GM18867 (cell line): ENCODE data around the gene C16orf95.
"Not testable (repeated sequence)": the region's sequence is repeated elsewhere in the genome, so short reads cannot be mapped to it uniquely, and the experiment has no call there.

Experiments
- ATAC-seq: cut with Tn5 transposase; IDR thresholded peaks from one replicate; pipeline ENCODE4 v1.9.1; 2021; ENCODE audit warnings: mild to moderate bottlenecking, moderate library complexity; ENCODE audit not compliant: unreplicated experiment

The C16orf95 gene

GRCh38 chr16:87347932-87348615 lies 30.9 kb upstream of the C16orf95 start:
- ATAC-seq, result no peak

DNA sequence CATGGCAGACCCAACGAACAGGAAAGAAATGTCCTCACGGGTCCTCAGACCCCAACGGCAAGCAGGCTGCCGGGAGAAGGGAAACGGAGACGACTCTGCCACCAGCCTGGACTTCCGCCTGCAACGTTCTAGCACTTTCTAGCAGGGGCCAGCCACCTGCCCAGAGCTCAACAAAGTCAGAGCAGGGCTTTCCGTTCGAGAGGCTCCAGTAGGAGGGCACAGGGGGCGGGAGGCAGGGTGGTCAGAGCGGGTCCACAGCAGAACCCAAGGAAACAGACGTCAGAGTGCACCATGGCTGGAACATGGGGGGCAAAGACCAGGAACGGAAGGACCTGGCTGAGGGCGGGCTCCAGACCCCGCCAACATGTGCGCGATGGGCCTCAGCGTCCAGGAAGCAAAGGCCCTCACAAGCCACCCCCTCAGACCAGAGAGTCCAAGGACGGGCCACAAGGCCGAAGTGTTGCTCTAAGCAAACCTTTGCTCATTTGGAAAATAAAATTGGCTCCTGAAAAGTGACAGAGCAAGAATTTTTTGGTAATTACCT lies 29.4 kb upstream of the C16orf95 start:
- no peak for ATAC-seq

GRCh38 chr16:87345726-87346424 lies 28.7 kb upstream of the C16orf95 start:
- ATAC-seq, result no peak

- no peak for ATAC-seq
Observed at GRCh38 chr16:87344931-87345631, 27.9 kb upstream of the C16orf95 start.

GRCh38 chr16:87344165-87344930 lies 27.2 kb upstream of the C16orf95 start:
- no peak for ATAC-seq

DNA sequence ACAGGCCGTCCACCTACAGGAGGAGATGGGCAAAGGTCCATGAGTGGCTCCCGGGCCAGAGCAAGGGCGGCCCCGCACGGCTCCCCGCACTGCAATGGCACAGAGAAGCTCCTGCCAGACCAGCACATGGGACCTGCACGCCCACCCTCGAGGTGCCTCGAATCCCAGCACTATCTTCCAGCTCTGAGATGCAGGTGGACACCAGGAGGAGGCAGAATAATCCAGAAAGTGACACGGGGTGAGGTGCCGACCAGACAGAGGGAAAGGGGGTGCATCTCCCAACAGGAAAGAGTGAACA lies 26.5 kb upstream of the C16orf95 start:
- ATAC-seq, result no peak

DNA sequence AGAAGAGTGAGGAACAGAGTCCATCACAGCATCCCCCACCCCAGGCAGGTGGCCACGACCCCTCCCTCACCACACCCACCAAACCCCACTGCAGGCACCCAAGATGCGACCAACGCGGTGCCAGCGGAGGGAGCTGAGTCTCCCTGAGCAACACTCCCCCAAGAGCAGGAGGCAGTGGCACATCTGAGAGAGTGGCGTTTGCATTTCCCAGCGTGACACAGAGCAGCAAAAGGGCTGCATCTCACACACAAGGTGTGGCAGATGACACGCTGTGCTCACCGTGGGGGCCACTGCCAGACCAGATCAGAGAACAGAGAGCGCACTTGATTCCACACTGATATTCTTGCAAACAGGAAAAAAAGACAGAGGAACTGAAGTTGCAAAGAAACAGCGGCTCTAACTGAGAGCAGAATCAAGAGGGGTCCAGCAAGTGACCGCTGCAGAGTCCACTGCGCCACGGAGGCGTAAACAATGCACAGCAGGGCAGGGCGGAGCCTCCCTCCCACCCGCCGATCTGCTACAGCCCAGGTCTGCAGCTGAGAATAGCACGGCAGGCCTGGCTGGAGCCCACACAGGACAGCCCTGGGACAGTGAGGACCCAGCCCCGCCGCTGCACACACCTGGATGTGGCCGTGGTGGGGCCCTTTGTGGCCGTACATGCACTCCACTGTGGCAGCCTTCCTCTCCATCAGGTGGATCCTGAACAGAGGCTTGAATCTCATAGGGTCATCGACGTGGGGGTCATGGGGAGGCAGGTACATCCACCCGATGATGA lies 26.0 kb upstream of the C16orf95 start:
- ATAC-seq, result no peak

- ATAC-seq, result no peak
Observed at GRCh38 chr16:87342504-87342903, 25.3 kb upstream of the C16orf95 start.

DNA sequence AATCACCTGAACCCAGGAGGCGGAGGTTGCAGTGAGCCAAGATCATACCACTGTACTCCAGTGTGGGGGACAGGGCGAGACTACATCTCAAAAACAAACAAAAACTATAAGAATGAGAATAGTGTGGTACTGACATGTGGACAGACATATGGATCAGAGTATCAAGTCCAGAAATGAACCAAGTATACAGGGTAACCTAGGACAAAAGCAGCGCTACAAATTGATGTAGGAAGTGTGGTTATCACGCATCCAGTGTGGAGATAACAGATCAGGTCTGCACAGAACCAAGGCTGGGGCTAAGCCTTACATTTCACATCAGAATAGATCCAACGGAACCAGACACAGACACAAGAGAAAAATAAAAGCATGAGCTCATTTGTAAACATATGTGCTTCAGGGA lies 23.0 kb upstream of the C16orf95 start:
- ATAC-seq, result no peak

GRCh38 chr16:87339724-87340105 lies 22.5 kb upstream of the C16orf95 start:
- ATAC-seq, result not testable (repeated sequence)

GRCh38 chr16:87339086-87339723 lies 22.0 kb upstream of the C16orf95 start:
- no peak for ATAC-seq

- ATAC-seq, result no peak
Observed at GRCh38 chr16:87338155-87338765, 21.1 kb upstream of the C16orf95 start.

DNA sequence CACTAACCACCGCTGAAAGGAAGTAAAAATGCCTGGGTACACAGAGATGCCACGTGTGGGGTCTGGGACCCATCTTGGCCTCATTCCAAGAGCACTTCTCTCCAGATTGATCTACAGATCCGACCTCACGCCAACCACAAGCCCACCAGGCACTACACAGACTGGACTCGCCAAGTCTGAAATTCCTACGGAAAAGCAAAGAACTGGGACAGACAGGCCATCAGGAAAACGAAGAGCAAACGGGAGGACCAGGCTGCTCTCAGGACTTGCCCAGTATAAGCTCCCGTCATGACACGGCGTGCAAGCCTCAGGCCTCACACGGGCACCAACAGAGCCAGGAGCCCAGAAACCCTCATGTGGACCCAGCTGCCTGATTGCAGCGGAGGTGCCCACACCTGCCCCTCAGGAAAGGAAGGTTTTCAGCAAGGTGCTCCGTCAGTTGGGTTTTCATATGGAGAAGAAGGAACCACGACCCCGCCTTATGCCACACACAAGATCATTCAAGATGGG lies 20.1 kb upstream of the C16orf95 start:
- no peak for ATAC-seq

- ATAC-seq, result no peak
Observed at GRCh38 chr16:87336434-87337240, 19.4 kb upstream of the C16orf95 start.

DNA sequence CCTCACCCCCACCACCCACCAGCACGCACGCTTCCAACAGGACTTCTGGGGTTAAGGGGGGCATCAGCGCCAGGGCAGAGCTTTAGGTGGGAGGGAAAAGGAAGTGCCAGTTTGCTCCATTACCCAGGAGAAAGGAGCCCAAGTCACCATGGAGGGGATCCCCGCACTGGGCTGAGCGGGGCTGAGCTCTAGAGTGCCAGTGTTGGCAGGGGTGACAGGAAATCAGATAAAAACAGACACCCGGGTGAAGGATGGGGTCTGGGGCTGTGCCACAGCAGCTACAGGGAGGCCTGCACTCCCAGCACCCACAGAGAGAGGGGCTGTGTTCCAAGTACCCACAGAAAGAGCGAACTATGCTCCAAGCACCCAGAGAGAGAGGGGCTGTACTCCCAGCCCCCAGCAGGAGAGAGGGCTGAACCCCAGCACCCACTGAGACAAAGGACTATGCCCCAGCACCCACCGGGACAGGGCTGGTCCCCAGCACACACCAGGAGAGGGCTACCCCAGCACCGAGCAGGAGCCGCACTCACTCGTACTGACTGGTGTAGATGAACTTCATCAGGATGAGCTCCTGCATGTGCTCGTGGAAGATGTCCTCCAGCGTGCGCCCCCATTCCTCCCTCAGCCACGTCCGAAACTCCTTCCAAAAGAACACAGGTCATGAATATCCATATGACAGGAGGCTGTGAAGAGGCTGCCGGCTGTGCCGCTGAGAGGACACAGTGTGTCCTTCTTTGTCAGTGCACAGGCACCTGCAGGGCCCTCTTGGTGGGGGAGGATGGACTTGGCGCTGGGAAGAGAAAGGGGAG lies 18.6 kb upstream of the C16orf95 start:
- ATAC-seq, result no peak

DNA sequence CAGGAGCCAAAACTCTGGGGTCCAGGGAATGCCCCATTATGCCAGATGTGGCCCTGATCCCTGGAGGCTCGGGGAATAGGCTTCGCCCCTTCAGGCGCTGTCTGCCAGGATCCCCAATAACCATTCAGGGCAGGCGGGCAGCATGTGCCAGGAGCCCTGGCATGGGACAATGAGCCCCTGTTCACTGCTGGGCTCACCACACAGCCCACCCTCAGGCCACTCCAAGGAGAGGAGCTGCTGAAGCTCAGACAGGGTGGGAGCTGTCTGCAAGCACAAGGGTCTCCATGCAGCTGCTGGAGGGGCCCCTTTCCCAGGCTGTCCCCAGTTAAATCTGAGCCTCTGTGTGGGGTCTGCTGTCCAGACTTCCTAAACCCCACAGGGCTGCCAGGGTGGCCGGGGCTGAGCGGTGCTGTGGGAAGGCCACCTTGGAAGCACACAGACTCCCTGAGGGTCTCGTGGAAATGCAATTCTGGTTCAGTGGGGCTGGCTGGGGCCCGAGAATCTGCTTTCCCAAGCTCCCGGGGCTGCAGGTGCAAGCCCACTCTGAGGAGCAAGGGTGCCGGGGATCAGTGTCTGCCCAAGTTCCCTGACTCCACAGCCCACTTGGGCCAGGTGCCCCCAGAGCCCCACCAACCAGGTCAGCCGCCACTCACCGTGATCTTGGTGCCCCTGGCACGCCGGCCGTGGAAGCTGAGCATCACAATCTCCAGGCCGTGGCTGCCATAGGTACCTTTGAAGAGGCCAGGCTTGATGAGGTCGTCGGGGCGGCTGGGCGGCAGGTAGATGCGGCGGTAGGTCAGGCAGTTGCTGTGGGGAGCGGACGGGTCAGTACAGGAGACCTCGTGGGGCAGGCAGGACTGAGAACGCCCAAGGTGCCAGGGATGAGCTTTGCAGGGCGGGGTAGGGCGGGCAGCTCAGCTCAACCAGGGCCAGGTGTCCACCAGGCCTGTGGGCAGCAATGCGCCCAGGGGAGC lies 17.7 kb upstream of the C16orf95 start:
- ATAC-seq, result no peak
